Epidermal melanocyte (primary cell): ENCODE data around the gene ZNF648.
"Not testable (repeated sequence)": the region's sequence is repeated elsewhere in the genome, so short reads cannot be mapped to it uniquely, and the experiment has no call there.

Experiments used
- DNase-seq: peaks from one replicate; pipeline ENCODE4 v3.0.0; 2011; ENCODE audit warnings: low spot score; ENCODE audit not compliant: insufficient read length

ZNF648 gene

GRCh38 chr1:182061594-182061993 lies at the start of gene ZNF648:
ZNF648 (minus strand) TSS chr1:182061712; CDS start chr1:182058010, 3,702 bp downstream.
- no peak for DNase-seq

GRCh38 chr1:182110635-182111034 lies 49.1 kb upstream of the ZNF648 start:
- DNase-seq = no peak

GRCh38 chr1:182109771-182110170 lies 48.3 kb upstream of the ZNF648 start:
- DNase-seq = no peak

- no peak for DNase-seq
Observed at GRCh38 chr1:182107209-182107608, 45.7 kb upstream of the ZNF648 start.

- no peak for DNase-seq
Observed at GRCh38 chr1:182102043-182102416, 40.5 kb upstream of the ZNF648 start.

- no peak for DNase-seq
Observed at GRCh38 chr1:182101415-182102042, 40.0 kb upstream of the ZNF648 start.

GRCh38 chr1:182098301-182098700 lies 36.8 kb upstream of the ZNF648 start:
- no peak for DNase-seq

GRCh38 chr1:182095946-182096345 lies 34.4 kb upstream of the ZNF648 start:
- DNase-seq = no peak

- not testable (repeated sequence) for DNase-seq
Observed at GRCh38 chr1:182094514-182095005, 33.0 kb upstream of the ZNF648 start.

- no peak for DNase-seq
Observed at GRCh38 chr1:182093781-182094180, 32.3 kb upstream of the ZNF648 start.

- no peak for DNase-seq
Observed at GRCh38 chr1:182092336-182092735, 30.8 kb upstream of the ZNF648 start.

- DNase-seq = no peak
Observed at GRCh38 chr1:182091083-182091482, 29.6 kb upstream of the ZNF648 start.

- DNase-seq = no peak
Observed at GRCh38 chr1:182087719-182088350, 26.3 kb upstream of the ZNF648 start.

- DNase-seq = no peak
Observed at GRCh38 chr1:182087304-182087703, 25.8 kb upstream of the ZNF648 start.

GRCh38 chr1:182086620-182087019 lies 25.1 kb upstream of the ZNF648 start:
- DNase-seq = no peak

GRCh38 chr1:182086136-182086535 lies 24.6 kb upstream of the ZNF648 start:
- no peak for DNase-seq

GRCh38 chr1:182085726-182086125 lies 24.2 kb upstream of the ZNF648 start:
- DNase-seq = no peak

- DNase-seq = peak; percentile 67
Observed at GRCh38 chr1:182084487-182085316, 23.2 kb upstream of the ZNF648 start.

- no peak for DNase-seq
Observed at GRCh38 chr1:182083851-182084486, 22.5 kb upstream of the ZNF648 start.

- peak; percentile 65 for DNase-seq
Observed at GRCh38 chr1:182080955-182081582, 19.6 kb upstream of the ZNF648 start.

GRCh38 chr1:182080040-182080439 lies 18.5 kb upstream of the ZNF648 start:
- no peak for DNase-seq
